ENCODE measurements around the gene SNX33.

GRCh38 chr15:75697523-75697922 is 49.8 kb downstream of the SNX33 start:
- TF ChIP-seq CTCF (conservative IDR thresholded peaks at IDR 0.05; ENCODE audit: low read length) (no peak), EZH2phosphoT487 (IDR thresholded peaks at IDR 0.05; ENCODE audit: borderline replicate concordance) (no peak)

All from Loucy (cell line).